BLaER1 (cell line): Measurements from ENCODE around the gene PTPN2.
A peak's percentile ranks its signal among the peaks of the same experiment; 100 is the strongest.
"Not testable (repeated sequence)": the region's sequence is repeated elsewhere in the genome, so short reads cannot be mapped to it uniquely, and the experiment has no call there.

Experiments used
- H3K27ac ChIP-seq: shearing (Covaris generic); formaldehyde crosslinking; 2 replicates; pipeline ENCODE4 v1.8.1; 2022
- H3K27me3 ChIP-seq: shearing (Covaris generic); formaldehyde crosslinking; 2 replicates; pipeline ENCODE4 v1.8.1; 2022
- H3K36me3 ChIP-seq: shearing (Covaris generic); formaldehyde crosslinking; 2 replicates; pipeline ENCODE4 v1.8.1; 2022
- H3K4me1 ChIP-seq: shearing (Covaris generic); formaldehyde crosslinking; 2 replicates; pipeline ENCODE4 v1.8.1; 2022
- H3K4me2 ChIP-seq: shearing (Covaris generic); formaldehyde crosslinking; 2 replicates; pipeline ENCODE4 v1.8.1; 2022
- H3K4me3 ChIP-seq: shearing (Covaris generic); formaldehyde crosslinking; 2 replicates; pipeline ENCODE4 v1.8.1; 2022
- H3K9ac ChIP-seq: shearing (Covaris generic); formaldehyde crosslinking; 2 replicates; pipeline ENCODE4 v1.8.1; 2022
- H3K9me3 ChIP-seq: shearing (Covaris generic); formaldehyde crosslinking; 2 replicates; pipeline ENCODE4 v1.8.1; 2022
- H4K20me1 ChIP-seq: shearing (Covaris generic); formaldehyde crosslinking; 2 replicates; pipeline ENCODE4 v1.8.1; 2022
- Cebpa-rat ChIP-seq: shearing (Covaris generic); IDR thresholded peaks from 2 replicates; pipeline ENCODE4 v1.8.1; 2022

Gene PTPN2

GRCh38 chr18:12880541-12880910, 3.5 kb downstream of the PTPN2 start:
- Histone ChIP-seq H3K4me2 (peak overlapping the region; percentile 94), H3K4me3 (no peak overlapping the region)

GRCh38 chr18:12879840-12880540, 4.0 kb downstream of the PTPN2 start:
- Histone ChIP-seq H4K20me1 (peaks cover 72% of the 10 kb centered on the region), H3K4me1 (peaks cover 64% of the 10 kb centered on the region), H3K27me3 (no peaks in the 10 kb centered on the region), H3K27ac (no peak overlapping the region), H3K4me3 (no peak overlapping the region), H3K4me2 (peak overlapping the region; percentile 94), H3K9ac (no peak overlapping the region), H3K36me3 (peaks cover 23% of the 10 kb centered on the region; the same call in 1 of the 2 replicates), H3K9me3 (peaks cover 34% of the 10 kb centered on the region)
- no peak for TF ChIP-seq Cebpa-rat

More at GRCh38 chr18:12880541-12880910, 3.5 kb downstream of the PTPN2 start:
- H3K4me1 ChIP-seq = peaks cover 69% of the 10 kb centered on the region
- H3K27me3 ChIP-seq = no peaks in the 10 kb centered on the region
- peaks cover 29% of the 10 kb centered on the region for H3K9me3 ChIP-seq
- H3K36me3 ChIP-seq = peaks cover 23% of the 10 kb centered on the region; the same call in 1 of the 2 replicates
- H3K9ac ChIP-seq = no peak overlapping the region
- TF ChIP-seq Cebpa-rat = no peak
- peaks cover 72% of the 10 kb centered on the region for H4K20me1 ChIP-seq
- no peak overlapping the region for H3K27ac ChIP-seq

GRCh38 chr18:12874992-12875391, 9.0 kb downstream of the PTPN2 start:
- H3K27ac ChIP-seq = not testable (repeated sequence)

GRCh38 chr18:12873961-12874567, 10.0 kb downstream of the PTPN2 start:
- H3K27me3 ChIP-seq, H3K4me3 ChIP-seq, H3K9ac ChIP-seq, H3K27ac ChIP-seq, H3K4me2 ChIP-seq: not testable (repeated sequence)
- H3K9me3 ChIP-seq = peaks cover 63% of the 10 kb centered on the region
- H3K4me1 ChIP-seq = peaks cover 21% of the 10 kb centered on the region
- peaks cover 57% of the 10 kb centered on the region for H4K20me1 ChIP-seq
- H3K36me3 ChIP-seq = peaks cover 39% of the 10 kb centered on the region

More at GRCh38 chr18:12874992-12875391, 9.0 kb downstream of the PTPN2 start:
- H3K4me2 ChIP-seq, H3K9ac ChIP-seq, H3K27me3 ChIP-seq, H3K4me3 ChIP-seq: not testable (repeated sequence)
- peaks cover 57% of the 10 kb centered on the region for H4K20me1 ChIP-seq
- peaks cover 63% of the 10 kb centered on the region for H3K9me3 ChIP-seq
- H3K4me1 ChIP-seq = peaks cover 31% of the 10 kb centered on the region
- H3K36me3 ChIP-seq = peaks cover 37% of the 10 kb centered on the region

- H3K4me1 ChIP-seq = peaks cover 18% of the 10 kb centered on the region
- no peaks in the 10 kb centered on the region for H3K27me3 ChIP-seq
- peaks cover 58% of the 10 kb centered on the region for H4K20me1 ChIP-seq
- H3K9ac ChIP-seq = no peak overlapping the region
- H3K4me3 ChIP-seq = no peak overlapping the region
- no peak overlapping the region for H3K4me2 ChIP-seq
- no peak for TF ChIP-seq Cebpa-rat
- peaks cover 52% of the 10 kb centered on the region for H3K9me3 ChIP-seq
- no peak overlapping the region for H3K27ac ChIP-seq
- peaks cover 43% of the 10 kb centered on the region for H3K36me3 ChIP-seq
Measured at GRCh38 chr18:12872408-12872807, 11.6 kb downstream of the PTPN2 start.

- Histone ChIP-seq H3K4me1 (no peaks in the 10 kb centered on the region), H3K4me2 (no peak overlapping the region), H3K27ac (no peak overlapping the region), H3K36me3 (peaks cover 41% of the 10 kb centered on the region), H3K27me3 (no peaks in the 10 kb centered on the region), H4K20me1 (peaks cover 74% of the 10 kb centered on the region), H3K4me3 (no peak overlapping the region), H3K9ac (no peak overlapping the region), H3K9me3 (peaks cover 31% of the 10 kb centered on the region)
- no peak for TF ChIP-seq Cebpa-rat
Measured at GRCh38 chr18:12868576-12868975, 15.5 kb downstream of the PTPN2 start.

- peaks cover 37% of the 10 kb centered on the region for H3K36me3 ChIP-seq
- no peak for TF ChIP-seq Cebpa-rat
- no peak overlapping the region for H3K4me2 ChIP-seq
- peaks cover 84% of the 10 kb centered on the region for H4K20me1 ChIP-seq
- peaks cover 21% of the 10 kb centered on the region for H3K9me3 ChIP-seq
- H3K9ac ChIP-seq = no peak overlapping the region
- peaks cover 2% of the 10 kb centered on the region for H3K4me1 ChIP-seq
- no peaks in the 10 kb centered on the region for H3K27me3 ChIP-seq
- no peak overlapping the region for H3K27ac ChIP-seq
- H3K4me3 ChIP-seq = no peak overlapping the region
Measured at GRCh38 chr18:12867441-12868123, 16.5 kb downstream of the PTPN2 start.

- H3K4me3 ChIP-seq = no peak overlapping the region
- H3K4me2 ChIP-seq = no peak overlapping the region
- H3K9ac ChIP-seq = no peak overlapping the region
- H3K27me3 ChIP-seq = no peaks in the 10 kb centered on the region
- TF ChIP-seq Cebpa-rat = no peak
- peaks cover 11% of the 10 kb centered on the region for H3K9me3 ChIP-seq
- peaks cover 91% of the 10 kb centered on the region for H4K20me1 ChIP-seq
- peaks cover 16% of the 10 kb centered on the region for H3K4me1 ChIP-seq
- no peak overlapping the region for H3K27ac ChIP-seq
- peaks cover 32% of the 10 kb centered on the region for H3K36me3 ChIP-seq
Measured at GRCh38 chr18:12863687-12864216, 20.3 kb downstream of the PTPN2 start.

GRCh38 chr18:12862874-12863482, 21.1 kb downstream of the PTPN2 start:
- H4K20me1 ChIP-seq = peaks cover 85% of the 10 kb centered on the region
- no peak for TF ChIP-seq Cebpa-rat
- H3K27ac ChIP-seq = no peak overlapping the region
- peaks cover 20% of the 10 kb centered on the region for H3K4me1 ChIP-seq
- H3K27me3 ChIP-seq = no peaks in the 10 kb centered on the region
- peaks cover 25% of the 10 kb centered on the region for H3K36me3 ChIP-seq
- no peak overlapping the region for H3K9ac ChIP-seq
- H3K4me3 ChIP-seq = no peak overlapping the region
- peaks cover 11% of the 10 kb centered on the region for H3K9me3 ChIP-seq
- peak overlapping the region; percentile 39; the same call in 1 of the 2 replicates for H3K4me2 ChIP-seq
